Smooth muscle cell of the brain vasculature (primary cell): ENCODE data around the gene TACC2.

ENCODE experiments used
- DNase-seq: peaks from one replicate; pipeline ENCODE4 v3.0.0-alpha.2; 2012; ENCODE audit warnings: low read depth, low spot score

The TACC2 gene

GRCh38 chr10:122276611-122277208 lies 287.7 kb downstream of the TACC2 start:
- no peak for DNase-seq

GRCh38 chr10:122277526-122278136 lies 288.7 kb downstream of the TACC2 start:
- no peak for DNase-seq

- peak; percentile 40 for DNase-seq
Measured at GRCh38 chr10:122279725-122280141, 290.8 kb downstream of the TACC2 start.

GRCh38 chr10:122280156-122280555 lies 291.2 kb downstream of the TACC2 start:
- no peak for DNase-seq

- no peak for DNase-seq
Measured at GRCh38 chr10:122281018-122281626, 292.2 kb downstream of the TACC2 start.

- DNase-seq, result no peak
Measured at GRCh38 chr10:122281751-122282150, 292.8 kb downstream of the TACC2 start.

GRCh38 chr10:122282253-122282671 lies 293.3 kb downstream of the TACC2 start:
- DNase-seq, result no peak

GRCh38 chr10:122282909-122283308 lies 293.9 kb downstream of the TACC2 start:
- DNase-seq, result no peak

GRCh38 chr10:122285506-122286444 lies 296.8 kb downstream of the TACC2 start:
- no peak for DNase-seq

- peak; percentile 84 for DNase-seq
Measured at GRCh38 chr10:122286867-122287266, 297.9 kb downstream of the TACC2 start.

GRCh38 chr10:122287570-122287969 lies 298.6 kb downstream of the TACC2 start:
- DNase-seq, result no peak

- no peak for DNase-seq
Measured at GRCh38 chr10:122288262-122288661, 299.3 kb downstream of the TACC2 start.

- no peak for DNase-seq
Measured at GRCh38 chr10:122288917-122289316, 300.0 kb downstream of the TACC2 start.

GRCh38 chr10:122290334-122290733 lies 301.4 kb downstream of the TACC2 start:
- no peak for DNase-seq

- DNase-seq, result no peak
Measured at GRCh38 chr10:122290833-122291532, 302.0 kb downstream of the TACC2 start.

GRCh38 chr10:122291739-122292138 lies 302.8 kb downstream of the TACC2 start:
- no peak for DNase-seq

- DNase-seq, result no peak
Measured at GRCh38 chr10:122292376-122292775, 303.4 kb downstream of the TACC2 start.

GRCh38 chr10:122293156-122293960 lies 304.4 kb downstream of the TACC2 start:
- no peak for DNase-seq

- no peak for DNase-seq
Measured at GRCh38 chr10:122293961-122294380, 305.0 kb downstream of the TACC2 start.
